Fibroblast of peridontal ligament (primary cell): ENCODE data around the gene HPGD.
A peak's percentile ranks its signal among the peaks of the same experiment; 100 is the strongest.

Experiments used
- DNase-seq: peaks from one replicate; pipeline ENCODE4 v3.0.0-alpha.2; 2010; ENCODE audit errors: extremely low read depth

Gene HPGD

DNA sequence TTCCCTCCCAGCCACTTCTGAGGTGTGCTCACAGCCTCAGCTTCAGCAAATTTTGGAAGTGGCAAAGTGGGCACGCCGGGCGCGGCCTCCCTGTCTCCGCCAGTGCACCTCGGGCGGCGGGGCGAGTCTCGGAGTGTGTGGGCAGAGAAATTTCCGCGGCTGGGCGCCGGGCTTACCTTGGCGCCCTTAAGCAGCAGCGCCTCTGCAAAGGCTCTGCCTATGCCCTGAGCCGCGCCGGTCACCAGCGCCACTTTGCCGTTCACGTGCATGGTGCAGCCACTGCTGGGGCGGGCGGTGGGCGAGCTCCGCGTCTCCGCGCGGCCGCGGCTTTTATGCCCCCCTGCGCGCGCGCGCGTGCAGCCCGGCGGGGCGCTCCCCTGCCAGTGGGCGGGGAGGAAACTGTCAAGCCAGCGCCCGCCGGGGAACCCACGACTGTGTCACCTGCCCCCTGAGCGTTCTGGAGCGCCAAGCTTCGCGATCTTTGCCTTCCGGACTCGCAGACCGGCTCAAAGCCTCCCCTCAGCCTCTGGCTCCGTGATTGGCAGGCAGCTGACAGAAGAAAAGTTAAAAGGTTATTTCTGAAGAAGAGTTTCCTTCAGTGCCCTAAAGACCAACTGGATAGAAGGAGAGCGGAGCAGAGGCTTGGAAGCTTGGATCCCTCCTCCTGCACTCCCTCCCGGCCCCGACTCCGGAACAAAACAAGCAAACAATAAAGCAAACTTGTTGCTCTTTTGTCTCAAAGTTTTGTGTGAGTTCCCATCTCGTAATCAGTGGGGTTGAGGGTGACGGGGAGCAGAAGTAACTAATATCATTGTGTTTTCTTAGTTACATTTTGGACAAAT is at the start of gene HPGD:
Gene HPGD (minus strand): TSS at position 306 of the 842 bp plus-strand sequence. CDS start 37 bp downstream, at position 269.
- peak; percentile 12 for DNase-seq

DNA sequence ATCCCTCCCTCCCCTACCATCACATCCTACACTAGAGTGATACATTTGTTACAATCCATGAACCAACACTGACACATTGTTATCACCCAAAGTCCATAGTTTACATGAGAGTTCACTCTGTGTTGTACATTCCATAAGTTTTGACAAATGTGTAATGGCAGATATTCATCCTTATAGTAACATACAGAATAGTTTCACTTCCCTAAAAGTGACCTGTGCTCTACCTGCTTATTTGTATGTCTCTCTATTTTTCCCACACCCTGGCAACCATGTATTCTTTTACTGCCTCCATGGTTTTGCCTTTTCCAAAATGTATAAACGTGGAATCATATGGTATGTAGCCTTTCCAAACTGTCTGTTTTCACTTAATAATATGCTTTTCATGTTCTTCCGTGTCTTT is 42.2 kb upstream of the HPGD start:
- no peak for DNase-seq

DNA sequence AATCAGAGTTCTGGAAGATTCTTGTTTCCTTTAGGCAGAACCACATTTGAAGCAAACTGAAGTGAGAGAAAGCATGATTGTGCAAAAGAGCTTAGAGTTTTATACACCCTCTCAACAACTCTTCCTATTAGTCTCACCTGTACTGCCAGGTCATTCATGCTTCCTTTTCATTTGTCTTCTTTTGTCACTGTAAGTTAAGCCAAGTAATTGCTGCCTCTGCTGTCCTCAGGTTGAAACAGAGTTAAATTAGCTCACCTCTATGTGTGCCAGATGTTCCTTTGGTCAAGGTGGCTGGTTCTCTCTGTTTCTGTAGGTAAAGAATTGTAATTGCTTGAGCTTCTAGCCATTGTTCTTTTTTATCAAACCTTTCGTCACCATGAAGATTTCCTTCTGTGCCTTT is 41.1 kb upstream of the HPGD start:
- no peak for DNase-seq

DNA sequence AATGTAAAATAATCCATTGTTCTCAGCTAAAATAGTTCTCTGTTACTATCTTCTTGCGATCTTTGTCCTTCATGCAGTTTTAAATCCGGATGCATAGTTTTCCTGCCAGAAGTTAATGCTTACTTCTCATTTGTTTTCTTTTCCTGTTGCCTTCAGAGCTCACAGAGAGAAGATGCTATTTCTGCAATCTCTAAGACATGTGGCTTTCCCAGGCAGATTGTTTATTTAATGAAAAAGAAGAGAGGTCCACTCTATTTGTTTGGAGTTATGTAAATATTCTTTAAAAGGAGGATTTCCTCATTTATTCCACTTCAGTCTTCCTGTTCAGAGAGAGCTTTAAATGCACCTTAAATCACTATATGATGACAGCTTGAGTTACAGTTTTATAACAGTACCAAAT is 39.3 kb upstream of the HPGD start:
- no peak for DNase-seq

DNA sequence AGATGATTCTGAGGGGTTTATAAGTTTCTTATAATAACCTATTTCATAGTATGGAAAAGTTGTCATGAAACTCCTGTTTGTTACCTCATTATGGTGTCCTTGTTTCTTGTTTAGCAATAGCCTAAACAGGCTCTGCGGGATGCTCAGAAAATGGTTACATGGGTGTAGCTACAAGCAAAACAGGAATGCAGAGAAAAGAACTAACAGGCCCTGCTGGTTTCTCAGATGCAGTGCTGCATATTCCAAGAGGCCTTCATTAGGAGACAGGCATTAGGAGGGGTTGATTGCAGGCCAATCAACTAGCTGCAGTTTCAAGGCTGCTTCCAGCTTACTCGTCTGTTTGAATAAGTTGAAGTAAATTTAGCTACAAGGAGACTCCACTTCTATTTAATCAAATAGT is 37.6 kb upstream of the HPGD start:
- no peak for DNase-seq

DNA sequence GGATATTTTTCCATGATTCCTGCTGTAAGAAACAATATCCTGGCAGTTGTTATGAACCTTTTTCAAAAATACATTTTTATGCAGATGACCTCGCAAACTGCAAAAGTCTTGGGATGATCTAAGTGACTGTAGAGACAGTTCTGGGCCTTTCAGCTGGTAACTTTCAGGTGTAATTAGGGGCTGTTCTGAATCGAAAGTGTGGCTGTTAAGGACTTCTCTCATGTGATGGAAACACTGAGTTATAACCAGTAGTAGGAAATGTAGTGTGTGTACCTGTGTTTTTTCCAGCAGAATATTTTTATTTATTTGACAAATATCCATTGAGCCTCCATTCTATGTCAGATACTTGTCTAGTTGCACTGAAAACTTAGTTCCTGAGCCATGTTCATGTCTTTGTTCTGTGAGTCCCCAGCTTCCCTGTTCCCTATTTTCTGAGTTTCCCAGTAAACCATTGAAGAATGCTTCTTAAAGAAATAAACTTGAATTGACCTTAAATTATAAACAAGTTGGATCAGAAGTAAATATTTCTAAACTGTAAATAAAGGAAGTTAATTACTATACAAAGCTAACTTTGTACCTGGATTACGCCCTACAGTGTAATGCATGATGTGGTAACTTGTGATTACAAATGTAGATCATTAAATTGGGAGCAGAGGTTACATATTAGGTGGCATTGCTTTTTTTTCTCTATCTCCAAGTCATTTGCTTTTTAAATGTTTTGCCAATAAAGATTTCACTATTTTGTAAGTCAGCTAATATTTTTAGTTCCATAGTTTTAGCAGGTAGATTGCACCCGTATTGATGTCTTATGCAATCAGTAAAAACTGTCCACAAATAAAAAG is 33.7 kb upstream of the HPGD start:
- no peak for DNase-seq

DNA sequence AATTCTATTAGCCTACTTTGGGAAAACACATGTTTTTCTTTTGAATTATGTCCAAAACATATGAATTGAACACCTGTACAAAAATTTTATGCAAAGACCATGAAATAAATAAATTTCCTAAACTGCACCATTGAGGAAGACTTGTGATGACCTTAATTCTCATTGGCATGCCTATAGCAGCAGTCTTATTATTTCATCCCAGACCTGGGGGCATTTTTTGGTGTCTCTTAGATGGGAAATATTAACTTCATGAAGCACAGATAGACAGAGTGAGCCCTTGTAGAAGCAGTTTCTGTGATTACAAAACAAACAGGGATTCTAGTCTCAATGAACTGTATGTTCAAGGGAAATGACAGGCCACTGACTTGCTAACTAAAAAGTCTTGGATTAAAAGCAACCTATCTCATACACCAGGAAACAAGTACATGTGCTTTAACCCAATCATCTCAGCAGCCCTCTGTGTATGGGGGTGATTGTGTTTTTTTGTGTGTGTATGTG is 32.0 kb upstream of the HPGD start:
- peak; percentile 3 for DNase-seq

DNA sequence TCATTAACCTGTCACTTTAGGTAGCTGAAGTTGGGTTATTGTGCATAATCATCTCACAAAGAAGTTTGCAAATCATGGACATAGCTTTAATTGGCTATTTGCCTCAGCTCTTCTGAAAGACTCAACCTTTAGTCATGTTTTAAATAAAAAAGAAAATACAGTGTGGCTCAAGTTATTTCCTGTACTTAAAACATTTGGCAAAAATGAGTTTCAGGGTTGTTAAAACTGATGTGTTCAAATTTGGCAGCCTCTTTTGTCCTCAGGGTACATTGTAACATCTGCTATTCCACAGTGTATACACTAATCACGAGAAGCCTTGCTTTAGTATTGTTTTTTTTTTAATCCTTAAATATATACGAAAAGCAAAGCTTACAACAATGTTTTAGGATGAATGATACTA is 31.5 kb upstream of the HPGD start:
- peak; percentile 76 for DNase-seq

DNA sequence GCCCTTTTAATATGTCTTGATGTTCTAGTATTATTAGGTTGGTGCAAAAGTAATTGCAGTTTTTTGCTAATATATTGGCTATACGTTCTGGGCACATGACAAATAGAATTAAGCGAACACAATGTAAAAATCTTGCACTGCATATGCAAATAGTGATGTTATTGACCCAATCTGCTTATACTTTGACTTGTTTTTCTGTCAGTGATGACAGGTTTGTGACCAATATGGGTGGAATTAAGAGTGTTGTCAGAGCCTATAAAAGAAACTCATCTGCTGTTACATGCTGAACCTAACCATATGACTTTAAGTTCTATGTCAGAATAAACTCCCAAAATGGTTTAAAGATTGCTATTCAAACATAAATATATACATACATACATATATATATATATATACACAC is 30.7 kb upstream of the HPGD start:
- DNase-seq = no peak

DNA sequence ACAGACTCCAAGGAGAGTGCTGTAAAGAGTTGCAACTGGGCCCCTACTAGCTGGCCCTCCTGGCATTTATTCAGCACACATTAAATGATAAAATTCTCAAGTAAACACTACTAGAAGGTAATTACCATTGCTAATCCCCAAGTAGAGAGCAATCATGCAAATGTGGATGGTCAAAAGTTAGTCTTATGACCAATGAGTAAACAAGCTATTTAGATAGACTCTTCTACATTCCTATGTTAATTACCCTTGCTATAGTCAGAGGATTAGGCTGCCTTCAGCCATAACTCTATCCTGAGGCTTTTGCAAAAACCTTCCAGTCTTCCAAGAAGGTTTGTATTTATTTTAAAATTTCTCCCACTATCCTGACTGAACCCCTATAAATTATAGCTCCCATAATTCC is 28.3 kb upstream of the HPGD start:
- no peak for DNase-seq

DNA sequence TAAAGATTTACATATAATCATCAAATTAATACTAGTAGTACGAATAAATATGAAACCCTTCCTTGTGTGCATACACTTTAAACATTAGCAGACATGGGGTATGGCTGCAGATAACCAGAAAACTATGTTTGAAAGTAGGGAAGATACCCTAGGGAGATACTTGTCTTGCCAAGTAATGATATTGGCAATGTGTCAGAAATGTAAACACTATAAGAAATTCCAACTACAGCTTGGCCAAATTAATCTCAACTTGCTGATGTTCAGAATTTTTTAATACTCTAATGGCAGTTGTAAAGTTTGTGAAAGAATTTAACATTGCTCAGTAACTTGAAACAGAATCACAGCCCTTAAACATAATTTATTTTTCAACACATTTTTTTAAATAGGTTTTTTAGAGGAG is 27.4 kb upstream of the HPGD start:
- peak; percentile 67 for DNase-seq

DNA sequence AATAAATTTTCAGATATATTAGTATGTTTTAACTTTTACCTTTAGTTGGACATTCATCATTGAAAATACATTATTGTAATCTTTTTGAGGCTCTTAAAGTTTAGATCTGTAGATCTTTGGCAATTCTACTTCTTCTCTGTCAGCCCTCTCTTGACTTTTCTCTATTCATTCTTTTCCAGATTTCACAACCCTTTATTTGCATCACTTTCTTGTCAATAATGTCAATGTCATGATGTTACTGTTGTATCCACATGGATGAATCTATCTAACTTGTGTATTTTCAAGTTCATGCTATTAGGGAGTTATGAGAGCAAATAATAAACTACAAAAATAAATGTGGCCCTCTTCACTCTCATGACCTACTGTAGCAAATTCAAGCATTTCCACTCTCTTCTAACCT is 23.0 kb upstream of the HPGD start:
- no peak for DNase-seq

DNA sequence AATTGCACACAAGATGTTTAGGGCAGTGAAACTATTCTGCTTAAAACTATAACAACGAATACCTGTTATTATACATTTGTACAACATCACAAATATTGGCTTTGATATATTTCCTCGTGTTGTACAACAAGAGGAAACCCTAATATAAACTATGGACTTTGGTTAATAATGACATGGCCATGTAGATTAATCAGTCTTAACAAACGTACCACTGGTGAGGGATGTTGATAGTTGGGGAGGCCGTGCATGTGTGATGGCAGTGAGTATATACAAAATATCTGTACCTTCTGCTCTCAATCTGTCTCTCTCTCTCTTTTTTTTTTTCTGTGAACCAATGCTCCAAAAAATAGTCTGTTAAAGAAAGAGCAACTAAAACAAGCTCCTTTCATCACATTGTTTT is 22.2 kb upstream of the HPGD start:
- DNase-seq = no peak

DNA sequence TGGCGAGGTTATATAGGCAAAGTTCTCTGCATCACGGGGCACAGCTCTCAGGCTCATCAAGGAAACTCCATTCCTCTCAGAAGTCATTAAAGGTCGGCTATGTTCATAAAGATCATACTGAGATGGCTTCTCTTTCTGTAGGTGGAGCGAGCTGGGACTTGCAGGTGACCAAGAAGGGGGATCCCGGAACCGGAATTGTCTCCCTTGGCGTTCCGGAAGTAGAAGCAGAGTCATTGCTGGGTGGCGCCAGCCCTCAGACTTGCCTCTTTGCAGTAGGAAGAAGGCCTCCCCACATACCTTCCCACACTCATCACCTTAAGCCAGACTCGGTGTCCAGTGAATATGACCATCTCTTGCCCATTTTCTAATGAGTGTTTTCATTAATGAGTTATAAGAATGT is 17.9 kb upstream of the HPGD start:
- no peak for DNase-seq

DNA sequence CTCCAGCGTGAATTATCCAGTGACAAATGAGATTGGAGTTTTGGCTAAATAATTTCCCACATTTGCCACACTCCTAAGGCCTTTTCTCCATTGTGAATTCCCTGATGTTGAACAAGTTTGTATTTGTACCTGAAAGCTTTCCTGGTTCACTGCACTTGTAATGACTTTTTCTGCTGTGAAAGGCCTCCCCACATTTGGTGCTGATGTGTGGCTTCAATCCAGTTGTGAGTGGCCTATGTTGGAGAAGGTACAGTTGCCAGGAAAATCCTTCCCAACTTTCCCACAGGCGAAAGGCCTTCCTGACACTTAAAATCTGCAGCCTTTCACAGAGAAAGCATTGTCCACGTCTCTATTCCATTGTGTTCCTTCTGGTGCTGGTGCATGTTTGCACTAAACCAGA is 17.3 kb upstream of the HPGD start:
- no peak for DNase-seq

DNA sequence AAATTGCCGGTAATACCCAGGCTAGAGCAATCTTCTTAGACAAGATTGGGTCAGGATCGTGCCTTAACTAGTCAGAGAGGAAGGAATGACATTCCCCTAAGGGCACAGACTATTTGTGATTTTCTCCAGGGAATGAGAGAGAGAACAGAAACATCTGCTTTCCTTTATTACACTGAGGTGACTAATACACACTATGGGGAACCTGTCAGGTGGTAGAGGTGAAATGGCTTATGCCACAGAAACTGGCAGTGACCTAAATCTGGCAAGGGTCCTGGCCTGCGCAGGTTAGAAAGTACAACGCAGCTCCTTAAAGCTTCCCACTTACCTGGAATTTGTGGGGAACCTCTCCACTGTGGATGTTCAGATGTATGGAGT is 16.6 kb upstream of the HPGD start:
- no peak for DNase-seq

DNA sequence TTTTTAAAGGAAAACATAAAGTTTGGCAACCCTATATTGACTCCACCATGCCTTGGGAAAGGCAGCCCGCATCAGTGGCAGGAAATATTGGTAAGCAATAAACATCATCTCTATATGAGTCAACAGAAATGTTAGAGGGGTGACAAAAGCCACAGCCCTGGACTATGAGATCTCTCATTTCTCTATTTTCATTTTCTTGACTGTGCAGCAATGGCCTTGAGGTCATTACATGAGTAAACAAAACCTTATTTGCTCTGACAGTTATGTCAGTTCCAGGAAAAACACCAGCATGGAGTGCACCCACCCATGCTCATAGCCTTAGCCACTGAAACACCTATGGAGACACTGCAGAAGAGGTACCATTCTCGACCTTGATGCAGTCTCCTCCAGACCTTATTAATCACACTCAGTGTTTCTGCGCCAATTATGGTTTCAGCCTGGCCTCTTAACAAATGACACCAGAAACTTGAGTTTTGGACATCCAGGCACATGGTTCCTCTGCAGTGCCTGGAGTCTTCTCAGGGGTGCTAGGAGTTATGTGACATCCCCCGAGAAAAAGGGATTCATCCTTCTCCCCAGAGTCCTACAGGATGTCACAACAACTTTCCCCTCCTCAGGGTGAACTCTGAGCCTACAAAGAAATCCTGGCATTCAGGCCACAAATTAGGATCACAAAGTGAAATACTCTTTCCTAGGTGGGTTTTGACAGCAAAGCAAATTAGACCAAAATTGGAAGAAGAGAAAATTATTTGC is 16.0 kb upstream of the HPGD start:
- DNase-seq = no peak

DNA sequence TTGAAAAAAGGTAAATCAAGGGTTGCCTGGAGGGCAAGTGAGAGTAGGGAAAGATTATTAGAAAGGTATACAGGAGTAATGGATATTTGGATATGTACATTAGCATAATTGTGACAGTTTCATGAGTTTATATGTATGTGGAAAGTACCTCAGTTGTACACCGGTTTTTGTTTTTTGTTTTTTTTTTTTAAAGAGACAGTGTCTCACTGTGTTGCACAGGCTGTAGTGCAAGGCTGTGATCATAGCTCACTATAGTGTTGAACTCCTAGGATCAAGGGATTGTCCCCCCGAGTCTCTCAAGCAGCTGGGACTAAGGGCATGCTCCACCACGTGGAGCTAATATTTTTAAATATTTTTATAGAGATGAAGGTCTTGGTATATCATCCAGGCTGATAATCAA is 15.3 kb upstream of the HPGD start:
- no peak for DNase-seq

DNA sequence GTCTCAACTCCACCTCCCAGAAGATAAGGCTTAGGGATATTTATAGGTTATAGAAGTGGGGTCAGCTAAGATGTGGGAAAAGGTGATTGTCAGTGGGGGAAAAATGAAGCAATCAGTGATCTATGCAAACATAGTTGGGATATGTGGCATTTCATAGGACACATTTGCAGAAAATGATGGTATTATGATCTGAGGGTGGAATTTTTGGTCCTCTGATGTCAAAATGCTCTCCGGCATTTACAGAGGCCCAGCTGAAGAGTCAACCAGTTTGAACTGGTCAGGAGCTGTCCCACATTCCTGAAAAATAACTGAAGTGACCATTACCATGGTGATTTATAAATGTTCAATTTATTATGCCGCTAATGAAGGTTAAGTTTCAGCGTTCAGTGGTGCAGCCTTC is 12.2 kb upstream of the HPGD start:
- no peak for DNase-seq

DNA sequence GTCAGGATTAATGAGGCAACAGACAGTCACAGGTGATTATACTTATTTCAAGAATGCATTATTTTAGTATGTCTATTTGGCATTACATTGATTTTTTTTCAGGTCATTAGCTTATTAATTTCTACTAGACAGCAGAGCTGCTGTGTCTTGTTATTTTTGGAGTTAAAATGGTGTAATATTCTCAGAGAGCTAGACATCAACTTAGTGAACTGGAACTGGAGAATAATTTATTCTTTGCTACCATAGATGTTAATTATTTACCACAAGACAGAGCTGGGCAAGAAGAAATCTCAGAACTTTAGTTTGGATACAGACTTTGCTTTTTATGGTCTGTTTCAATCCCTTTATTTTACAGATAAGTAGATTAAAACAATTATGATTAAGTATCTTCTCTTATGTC is 10.2 kb upstream of the HPGD start:
- DNase-seq = no peak

DNA sequence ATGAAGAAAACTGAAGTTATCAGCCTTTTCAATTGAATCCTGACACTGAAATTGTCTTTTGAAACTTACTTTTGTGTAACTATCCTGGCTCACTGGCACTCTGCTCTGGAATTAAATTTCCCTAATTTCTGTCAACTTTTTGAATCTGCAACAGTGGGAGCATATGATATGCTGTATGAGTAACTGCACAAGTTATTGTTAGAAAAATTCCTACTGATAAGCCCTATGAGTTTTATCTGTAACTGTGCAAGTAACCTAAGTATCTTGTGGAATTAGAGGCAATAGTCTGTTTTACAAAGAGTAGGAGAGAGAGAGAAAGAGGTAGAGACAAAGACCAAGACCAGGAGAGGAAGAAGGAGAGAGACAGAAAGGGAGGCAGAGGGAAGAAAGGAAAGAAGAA is 9.2 kb upstream of the HPGD start:
- no peak for DNase-seq

DNA sequence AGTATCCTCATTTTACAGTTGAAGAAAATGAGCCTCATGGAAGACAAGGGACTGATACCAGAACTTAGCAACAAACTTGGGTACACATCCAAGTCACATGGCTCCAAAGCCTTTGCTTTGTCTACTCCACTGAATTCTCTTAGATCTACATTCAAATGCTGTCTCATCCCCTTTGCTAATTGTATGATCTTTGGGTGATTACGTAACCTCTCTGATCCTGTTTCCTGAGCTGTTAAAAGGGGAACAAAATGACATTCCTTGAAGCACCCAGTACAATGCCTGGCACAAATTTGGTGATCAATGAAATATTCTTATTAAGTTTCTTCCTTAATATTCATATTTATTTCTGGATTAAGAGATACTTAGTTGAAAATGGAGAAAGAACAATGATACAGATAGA is 5.9 kb upstream of the HPGD start:
- no peak for DNase-seq
